GM18508 (cell line): ENCODE data around the gene SPATA19.
"Not testable (repeated sequence)": the region's sequence is repeated elsewhere in the genome, so short reads cannot be mapped to it uniquely, and the experiment has no call there.

Experiments
- ATAC-seq: cut with Tn5 transposase; IDR thresholded peaks from one replicate; pipeline ENCODE4 v1.9.1; 2021; ENCODE audit warnings: moderate number of reproducible peaks; ENCODE audit not compliant: insufficient read depth, unreplicated experiment

Gene SPATA19, protein sequence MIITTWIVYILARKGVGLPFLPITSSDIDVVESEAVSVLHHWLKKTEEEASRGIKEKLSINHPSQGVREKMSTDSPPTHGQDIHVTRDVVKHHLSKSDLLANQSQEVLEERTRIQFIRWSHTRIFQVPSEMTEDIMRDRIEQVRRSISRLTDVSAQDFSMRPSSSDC

DNA sequence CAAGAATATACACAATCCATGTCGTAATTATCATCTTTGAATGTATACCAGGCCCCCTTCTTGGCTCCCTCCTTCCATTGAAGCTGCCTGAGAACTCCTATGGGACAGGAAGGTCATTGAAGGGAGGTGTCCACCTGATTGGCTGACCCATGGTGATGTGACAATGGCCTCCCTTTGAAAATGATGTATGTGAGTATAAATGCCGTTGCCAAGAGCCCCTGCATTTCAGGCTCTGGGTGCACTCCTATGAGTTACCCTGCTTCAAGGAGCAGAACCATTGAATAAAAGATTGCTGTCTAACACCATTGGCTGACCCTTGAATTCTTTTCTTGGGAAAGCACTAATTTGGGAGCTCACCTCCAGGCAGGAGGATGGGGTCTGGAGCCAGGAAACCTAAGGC lies at the start of gene SPATA19:
Gene SPATA19, minus strand, starts transcription at position 101 of the 400 bp plus-strand sequence. Its CDS starts 67 bp downstream, at position 34.
- no peak for ATAC-seq

DNA sequence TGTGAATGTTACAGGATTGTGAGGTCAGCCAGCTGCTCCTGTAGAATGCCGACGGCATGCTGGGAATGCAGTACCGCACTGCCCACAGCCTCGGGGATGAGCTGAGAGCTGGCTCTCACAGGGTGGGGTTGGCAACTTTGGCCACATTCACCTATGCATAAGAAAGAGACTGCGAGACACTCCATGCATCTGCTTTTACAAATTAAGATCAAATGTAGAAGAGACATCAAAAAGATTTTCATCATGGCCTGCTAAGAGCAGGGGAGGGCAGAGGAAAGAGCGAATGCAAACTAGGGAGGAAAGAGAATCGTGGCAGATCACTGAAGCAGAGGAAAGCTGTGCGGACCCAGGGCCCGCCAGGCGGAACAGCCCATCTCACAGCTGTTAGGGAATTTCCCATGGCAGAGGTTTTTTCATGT lies 49.8 kb upstream of the SPATA19 start:
- peak; percentile 48 for ATAC-seq

DNA sequence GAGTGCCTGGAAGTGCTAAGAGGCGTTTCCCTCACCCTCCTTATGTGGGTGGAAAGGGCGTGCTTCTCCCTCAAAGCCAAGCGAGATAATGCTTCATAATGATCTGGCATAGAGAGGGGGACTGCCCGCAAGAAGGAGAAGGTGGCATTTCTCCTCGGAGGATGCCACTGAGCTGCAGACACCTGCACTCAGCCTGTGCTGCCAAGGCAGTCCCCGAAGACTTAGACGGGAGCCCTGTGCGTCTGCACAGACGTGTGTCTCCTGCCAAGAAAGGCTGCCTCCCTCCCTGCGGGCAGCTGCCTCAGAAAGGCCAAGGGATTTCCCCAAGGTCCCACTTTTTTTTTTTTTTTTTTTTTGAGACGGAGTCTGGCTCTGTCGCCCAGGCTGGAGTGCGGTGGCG lies 48.1 kb upstream of the SPATA19 start:
- no peak for ATAC-seq

DNA sequence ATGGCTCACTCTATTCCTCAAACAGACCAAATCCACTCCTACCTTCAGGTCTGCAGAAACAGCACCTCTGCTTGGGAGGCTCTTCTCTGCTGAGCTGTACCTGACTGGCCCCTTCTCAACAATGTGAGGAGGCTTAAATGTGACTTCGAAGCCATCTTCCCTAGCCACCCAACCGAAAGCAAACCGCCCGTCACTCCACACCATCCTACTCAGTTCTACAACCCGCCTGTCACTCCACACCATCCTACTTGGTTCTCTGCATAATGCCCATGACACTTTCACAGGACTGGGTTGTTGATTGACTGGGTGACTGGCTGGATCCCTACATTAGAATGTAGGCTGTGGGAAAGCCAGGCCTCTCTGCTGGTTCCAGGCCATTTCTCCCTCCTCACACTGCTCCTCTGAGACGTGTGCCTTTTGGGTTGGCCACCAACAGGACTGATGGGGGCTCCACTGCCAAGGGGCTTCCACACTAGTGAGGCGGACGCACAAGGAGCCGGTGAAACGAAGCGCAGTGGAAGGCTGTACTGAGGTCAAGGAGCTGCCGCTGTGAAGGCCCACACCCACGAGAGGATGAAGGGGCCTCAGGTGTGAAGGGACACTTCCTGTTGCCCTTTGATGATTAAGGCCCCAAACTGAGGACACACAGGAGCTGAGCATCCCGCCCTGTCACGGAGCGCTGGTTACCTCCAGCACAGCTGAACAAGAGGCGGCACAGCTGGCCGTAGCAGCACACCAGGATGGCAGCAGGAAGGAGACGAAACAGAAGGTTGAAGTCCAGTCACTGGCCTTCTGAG lies 47.5 kb upstream of the SPATA19 start:
- ATAC-seq = no peak

DNA sequence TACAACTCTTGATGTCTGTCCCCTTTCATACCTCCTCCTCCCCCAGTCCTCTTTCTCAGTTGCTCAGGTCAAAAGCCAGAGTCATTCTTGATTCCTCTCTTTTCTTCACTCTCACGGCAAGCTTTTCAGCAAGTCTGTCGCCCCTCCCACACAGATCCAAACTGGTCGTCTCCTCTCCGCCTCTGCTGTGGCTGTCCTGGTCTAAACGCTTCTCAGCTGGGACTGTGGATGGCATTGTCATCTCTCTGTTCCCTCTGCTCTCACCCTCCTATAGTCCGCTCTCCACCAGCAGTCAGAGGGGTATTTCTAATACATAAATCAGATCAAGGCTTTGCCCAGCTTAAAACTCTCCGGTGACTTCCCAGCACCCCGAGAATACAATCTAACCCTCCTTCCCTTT lies 46.8 kb upstream of the SPATA19 start:
- no peak for ATAC-seq

DNA sequence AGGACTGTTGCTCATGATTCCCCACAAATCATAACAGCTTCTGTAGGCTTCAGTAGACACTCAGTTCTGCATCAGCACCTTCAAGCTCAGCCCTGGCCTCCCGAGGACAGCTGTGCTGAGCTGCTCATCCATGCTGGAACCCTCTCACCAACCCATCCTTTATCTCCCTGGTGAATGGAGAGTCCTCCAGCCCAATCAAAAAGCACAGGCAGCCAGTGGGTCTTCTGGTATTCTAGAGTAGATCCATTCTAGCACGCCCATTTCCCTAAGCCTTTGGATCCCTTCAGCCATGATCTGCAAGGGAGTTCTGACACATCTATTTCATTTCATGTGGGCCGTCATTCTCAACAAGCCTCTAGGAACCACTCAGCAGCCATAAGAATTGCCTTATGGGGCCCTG lies 44.6 kb upstream of the SPATA19 start:
- no peak for ATAC-seq

DNA sequence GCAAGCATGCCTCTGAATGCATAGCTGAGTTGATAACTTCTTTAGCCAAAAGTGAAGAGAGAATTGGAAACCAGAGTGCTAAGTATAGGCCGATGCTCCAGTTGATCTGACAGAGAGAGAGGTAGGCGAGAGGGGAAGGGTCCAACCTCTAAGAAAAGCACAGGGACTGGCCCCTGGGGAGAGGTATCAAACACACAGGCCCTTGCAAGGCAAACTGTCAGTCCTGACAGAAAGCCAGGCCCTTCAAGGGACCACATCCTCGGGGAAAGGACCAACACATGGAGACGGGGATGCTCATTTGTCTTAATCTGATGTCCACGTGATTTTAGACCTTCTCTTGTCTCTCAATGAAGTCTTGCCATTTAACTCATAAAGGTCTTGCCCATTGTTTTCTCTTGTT lies 43.9 kb upstream of the SPATA19 start:
- no peak for ATAC-seq

DNA sequence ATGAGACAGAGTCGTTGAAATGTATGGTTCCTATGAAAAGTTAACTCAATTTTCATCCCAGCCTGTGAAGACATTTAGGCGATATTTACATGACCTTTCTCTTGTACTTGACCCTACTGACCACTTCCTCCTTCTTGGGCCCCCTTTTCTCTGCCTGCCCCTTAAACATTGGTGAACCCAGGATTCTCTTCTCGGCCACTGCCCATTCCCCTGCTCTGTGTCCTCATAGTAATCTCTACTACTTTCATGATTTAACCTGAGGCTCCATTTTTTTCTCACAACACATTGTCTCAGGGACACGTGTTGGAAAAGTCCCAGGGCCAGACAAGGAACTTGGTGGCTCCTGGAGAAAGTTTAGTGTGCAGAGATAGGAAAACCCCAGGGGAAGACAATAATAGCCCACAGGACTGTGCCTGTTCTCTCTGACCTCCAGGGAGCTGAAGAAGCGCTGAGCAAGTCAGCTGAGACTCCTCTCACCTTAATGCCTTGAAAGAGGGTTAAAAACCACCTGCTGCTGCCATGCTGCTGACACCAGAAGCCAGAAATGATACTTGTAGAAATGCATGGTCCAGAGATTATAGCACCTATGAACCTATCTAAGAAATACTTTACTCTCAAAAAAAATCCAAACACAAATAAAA lies 42.5 kb upstream of the SPATA19 start:
- no peak for ATAC-seq

DNA sequence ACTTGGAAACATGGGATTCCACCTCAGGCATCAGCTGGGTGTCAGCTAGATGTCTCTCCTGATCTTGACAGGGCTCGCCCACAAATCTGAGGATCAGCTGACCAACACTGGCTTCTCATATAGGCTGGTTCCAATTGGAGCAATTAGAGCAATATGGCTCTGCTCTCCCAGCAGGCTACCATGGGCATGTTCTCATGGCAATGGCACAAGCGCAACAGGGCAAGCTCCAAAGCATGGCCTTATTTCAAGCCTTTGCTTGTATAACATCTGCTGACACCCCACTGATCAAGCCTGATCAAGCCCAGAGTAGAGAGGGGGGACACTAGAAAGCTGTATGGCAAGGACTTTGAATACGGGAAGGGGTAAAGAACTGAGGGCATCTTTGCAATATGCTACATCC lies 40.7 kb upstream of the SPATA19 start:
- no peak for ATAC-seq

DNA sequence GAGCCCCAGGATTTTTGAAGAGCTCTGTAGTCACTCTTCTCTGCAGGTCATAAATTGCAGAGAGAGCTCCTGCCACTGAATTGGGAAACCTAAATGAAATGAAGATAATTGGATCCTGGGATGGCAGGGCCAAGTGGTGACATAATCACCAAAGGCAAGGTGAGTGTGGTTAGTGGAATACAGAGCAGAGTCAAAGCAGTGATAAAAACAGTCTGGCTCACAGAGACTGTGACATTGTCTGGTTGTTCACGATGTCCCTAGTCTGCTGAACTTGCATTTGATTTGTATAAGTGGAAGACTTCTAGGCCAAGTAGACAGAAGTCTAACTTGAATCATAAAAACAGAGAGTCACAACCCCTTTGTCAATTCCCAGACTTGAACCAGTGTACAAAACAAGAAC lies 26.8 kb upstream of the SPATA19 start:
- no peak for ATAC-seq

DNA sequence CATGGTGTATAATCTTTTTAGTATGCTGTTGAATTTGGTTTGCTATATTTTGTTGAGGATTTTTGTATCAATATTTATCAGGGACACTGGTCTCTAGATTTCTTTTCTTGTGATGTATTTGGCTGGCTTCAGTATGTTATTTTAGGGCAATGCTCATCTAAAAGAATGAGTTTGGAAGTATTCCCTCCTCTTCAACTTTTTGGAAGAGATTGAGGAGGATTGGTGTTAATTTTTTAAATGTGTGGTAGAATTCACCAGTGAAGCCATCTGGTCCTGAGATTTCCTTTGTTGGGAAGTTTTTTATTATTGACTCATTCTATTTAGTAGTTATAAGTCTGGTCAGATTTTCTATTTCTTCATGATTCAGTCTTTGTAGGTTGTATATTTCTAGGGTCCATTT lies 22.1 kb upstream of the SPATA19 start:
- ATAC-seq = no peak

DNA sequence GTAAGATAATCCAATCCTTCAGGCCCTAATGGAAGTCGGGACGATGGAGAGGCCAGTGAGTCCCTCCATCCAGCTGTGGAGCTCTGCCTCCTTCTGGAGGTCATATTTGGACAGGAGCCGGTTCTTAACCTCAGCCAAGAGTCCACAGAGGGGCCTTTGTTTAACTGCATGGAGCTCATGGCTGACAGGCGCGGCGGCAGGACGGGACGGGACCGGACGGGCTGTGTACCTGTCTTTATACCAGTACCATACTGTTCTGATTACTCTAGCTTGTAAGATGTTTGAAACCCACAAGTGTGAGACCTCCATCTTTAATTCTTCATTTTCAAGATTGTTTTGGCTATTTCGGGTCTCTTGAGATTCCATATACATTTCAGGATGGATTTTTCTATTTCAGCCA lies 20.2 kb upstream of the SPATA19 start:
- ATAC-seq = no peak

DNA sequence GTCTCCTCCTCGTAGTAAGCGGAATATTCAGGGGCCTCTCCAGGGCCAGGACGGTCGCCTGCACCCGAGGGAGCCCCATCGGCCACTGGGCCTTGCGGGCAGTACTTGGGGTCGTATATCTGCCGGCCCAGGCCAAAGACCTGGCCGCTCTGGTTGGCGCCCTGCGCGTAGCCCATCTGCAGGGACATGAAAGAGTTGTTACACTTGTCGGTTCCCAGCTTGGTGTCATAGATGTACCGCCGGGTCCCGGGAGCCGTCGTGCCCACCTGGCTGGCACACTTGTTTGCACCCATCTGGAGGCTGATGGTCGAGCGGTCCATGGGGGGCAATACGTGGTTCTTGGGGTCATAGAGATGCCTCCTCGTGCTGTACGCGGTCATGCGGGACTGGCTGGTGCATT lies 19.4 kb upstream of the SPATA19 start:
- no peak for ATAC-seq

DNA sequence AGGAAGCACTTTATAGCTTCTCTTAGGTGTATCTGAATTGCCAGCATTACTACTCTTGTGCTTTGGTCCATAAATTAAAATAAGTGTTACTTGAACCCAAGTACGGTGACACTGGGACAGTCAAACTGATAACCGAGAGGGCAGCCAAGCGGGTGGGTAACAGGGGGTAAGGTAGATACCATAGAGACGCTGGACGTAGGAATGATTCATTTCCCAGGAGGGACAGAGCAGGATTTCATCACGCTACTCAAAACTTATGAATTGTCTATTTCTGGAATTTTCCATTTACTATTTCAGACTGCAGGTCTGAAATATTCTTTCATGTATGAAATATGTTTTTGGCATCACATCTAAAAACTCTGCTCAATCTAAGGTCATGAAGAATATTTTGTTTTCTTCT lies 14.8 kb upstream of the SPATA19 start:
- ATAC-seq = no peak

DNA sequence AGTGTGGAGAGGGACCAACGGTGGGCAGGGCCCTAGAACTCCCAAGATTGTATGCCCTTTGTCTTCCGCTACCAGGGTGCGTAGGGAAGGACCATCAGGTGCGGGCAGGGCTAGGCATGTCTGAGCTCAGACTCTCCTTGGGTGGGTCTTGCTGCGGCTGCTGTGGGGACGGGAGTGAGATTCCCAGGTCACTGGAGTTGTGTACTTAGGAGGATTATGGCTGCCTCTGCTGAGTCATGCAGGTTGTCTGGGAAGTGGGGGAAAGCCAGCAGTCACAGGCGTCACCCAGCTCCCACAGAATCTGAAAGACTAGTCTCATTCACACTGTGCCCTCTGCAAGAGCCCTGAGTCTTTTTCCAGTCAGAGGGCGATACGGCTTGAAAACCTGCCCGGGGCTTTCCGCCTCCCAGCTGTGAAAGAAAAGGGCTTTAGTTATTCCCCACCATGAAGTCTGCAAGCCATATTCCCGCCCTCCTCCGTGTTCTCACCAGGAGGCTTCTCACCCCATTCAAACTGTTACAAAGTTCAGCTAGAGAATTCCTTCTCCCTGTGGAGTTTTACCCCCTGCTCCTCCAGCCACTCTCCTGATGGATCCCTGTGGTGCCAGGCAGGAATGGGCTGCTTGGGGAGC lies 9.1 kb upstream of the SPATA19 start:
- ATAC-seq = not testable (repeated sequence)

DNA sequence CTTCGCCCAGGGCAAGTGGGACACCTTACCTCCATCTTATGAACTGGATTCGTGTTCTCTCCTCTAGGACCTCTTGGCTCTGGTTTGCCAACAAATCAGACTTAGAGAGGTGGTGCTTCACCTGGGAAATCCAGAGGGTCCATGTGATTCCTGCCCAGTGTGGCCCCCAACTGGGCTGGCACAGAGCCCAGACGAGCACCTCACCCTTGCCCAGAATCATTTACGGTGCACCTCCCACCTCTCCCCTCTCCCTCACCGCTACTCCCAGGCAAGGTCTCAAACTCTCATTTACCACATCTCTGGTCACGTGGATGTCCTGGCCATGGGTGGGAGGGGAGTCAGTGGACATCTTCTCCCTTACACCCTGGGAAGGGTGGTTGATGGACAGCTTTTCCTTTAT lies 1.1 kb downstream of the SPATA19 start:
- no peak for ATAC-seq

DNA sequence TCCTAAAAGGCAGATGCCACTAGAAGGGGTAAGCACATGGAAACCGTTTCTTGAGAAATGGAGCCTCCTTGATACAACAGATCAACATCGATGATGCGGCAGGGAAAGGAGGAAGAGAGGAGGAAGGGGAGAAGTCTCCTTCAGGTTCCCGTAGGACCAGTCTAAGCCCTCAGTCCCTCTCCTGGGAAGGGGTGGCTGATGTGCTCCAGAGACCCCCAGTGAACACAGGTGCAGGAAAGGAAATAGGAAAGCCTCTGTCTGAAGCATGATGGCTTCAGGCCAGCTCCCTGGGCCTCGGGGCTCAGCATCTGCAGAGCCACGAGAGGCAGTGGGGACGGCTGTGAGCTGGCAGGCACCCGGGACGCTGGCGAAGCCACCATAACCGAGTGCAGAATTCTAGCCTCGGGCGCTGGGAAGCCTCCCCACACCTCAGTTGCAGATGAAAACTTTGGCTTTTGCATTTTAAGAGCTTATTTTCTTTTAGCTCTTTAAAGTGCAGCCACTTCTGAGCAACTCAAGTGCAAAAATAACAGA lies 1.8 kb downstream of the SPATA19 start:
- ATAC-seq = no peak

DNA sequence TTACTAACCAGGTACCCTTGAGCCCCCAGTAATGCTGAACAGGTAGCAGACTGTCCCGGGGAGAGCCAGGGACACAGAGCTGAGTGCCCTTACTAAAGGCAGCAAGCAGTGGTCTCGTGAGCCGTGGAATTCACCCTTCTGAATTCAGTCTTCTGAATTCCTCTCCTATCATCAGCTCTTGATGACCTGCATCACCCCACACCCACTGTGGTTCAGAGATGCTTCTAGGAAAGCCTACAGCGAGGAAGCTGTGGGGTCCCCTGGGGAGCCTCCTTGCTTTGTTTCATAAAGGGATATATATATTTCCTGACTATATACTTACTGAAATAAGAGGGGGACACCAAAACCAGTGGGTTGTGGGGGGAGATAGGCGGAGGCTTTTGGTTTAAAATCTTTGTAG lies 2.6 kb downstream of the SPATA19 start:
- ATAC-seq = no peak

DNA sequence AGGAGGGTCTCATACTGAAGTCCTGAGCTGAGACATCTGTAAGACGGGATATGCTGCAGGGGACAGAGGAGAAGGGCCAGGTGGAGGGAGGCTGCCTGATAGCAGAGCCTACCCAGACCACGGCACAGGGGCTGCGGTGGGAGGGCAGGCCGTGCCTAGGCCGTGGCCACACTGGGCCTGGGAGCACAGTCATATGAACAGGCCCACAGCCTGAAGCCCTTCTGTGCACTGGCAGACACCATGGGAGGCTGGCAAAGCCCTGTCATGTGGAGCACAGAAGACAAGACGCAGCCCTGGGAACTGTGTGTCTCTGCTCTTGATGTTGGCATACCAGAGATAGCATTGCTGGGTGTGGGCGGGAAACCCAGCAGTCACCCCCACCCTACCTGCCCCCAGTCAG lies 3.3 kb downstream of the SPATA19 start:
- ATAC-seq = no peak

DNA sequence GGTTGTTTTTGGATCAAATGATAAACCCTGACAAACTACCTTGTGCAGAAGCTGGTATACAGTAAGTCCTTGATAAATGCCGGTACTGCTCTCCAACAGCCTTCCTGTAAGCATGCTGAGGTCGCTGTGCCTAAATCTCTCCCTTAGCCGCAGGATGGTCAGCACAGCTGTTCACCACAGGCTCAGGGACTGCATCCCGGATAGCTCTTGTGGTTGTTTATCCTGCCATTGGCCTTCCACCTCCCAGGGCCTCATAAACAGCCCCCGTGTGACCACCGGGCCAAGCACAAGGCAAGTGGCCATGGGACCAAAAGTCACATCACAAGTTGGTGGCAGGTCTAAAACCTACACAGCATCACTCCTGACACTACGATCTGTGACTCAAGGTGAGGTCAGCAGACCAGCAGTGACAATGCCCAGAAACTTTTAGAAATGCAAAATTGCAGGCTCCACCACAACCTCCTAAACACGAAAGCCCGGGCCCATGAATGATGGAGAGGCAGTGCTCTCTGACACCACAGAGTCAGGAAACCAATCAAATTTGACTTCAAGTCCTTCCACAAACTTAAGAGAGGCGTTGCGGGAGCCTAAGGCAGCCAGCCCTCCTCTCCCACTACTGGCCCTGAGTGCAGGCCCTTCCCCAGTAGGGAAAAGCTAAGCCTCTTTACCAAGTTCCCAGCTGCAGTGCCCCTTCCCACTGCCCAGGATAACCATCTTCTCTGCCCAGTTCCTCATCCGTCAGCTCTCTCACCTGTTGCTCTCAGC lies 3.9 kb downstream of the SPATA19 start:
- ATAC-seq = no peak
